ENCODE measurements around the gene CYP2W1. TPM values are rescaled to one million over a fixed set of nuclear protein-coding genes. Genes with fewer than 3 reads are reported as not detected.
"Not testable (repeated sequence)": the region's sequence is repeated elsewhere in the genome, so short reads cannot be mapped to it uniquely, and the experiment has no call there.

The CYP2W1 gene
- total and polyA plus RNA-seq, 10 donors = 0.05 to 1.2 (median 0.39) TPM; not detected in 2

GRCh38 chr7:959271-959670, 23.7 kb upstream of the CYP2W1 start:
- WGBS, 5 donors = 73 to 85% (median 80%) methylated on average over 20 of the region's 20 CpGs
- Histone ChIP-seq H3K27ac (no peak overlapping the region), H3K9me3 (no peaks in the 10 kb centered on the region), H3K4me3 (no peak overlapping the region), H3K27me3 (replicated peaks in 1 of 7) (peaks cover 0 to 66% (median 10%) of the 10 kb centered on the region in 7 donors), H3K4me1 (peaks cover 8 to 57% (median 35%) of the 10 kb centered on the region in 6 donors), H3K36me3 (no peaks in the 10 kb centered on the region)
- intact Hi-C loops (cut with DNase I; ENCODE audit: low total_unique reads) = loop anchor here (10.0 kb wide), 1 partner anchor 54 kb away; no protein-coding TSS in a partner anchor
- no peak for TF ChIP-seq CTCF (IDR thresholded peaks at IDR 0.05 in 8 of 11, conservative IDR thresholded peaks at IDR 0.05 in 3 of 11)
- TF ChIP-seq POLR2A (IDR thresholded peaks at IDR 0.05) = no peak
- TF ChIP-seq POLR2AphosphoS5 (IDR thresholded peaks at IDR 0.05) = no peak
- peak; percentile 67 for DNase-seq

GRCh38 chr7:959740-960139, 23.2 kb upstream of the CYP2W1 start:
- peaks cover 0 to 63% (median 9%) of the 10 kb centered on the region in 7 donors for H3K27me3 ChIP-seq (replicated peaks in 1 of 7)
- H3K9me3 ChIP-seq, DNase-seq, H3K36me3 ChIP-seq, H3K27ac ChIP-seq, H3K4me3 ChIP-seq: not testable (repeated sequence)
- 88 to 95% (median 94%) methylated on average over 10 of the region's 10 CpGs for WGBS, 5 donors
- peaks cover 12 to 60% (median 39%) of the 10 kb centered on the region in 6 donors for H3K4me1 ChIP-seq
- intact Hi-C loops (cut with DNase I; ENCODE audit: low total_unique reads) = loop anchor here (10.0 kb wide), 1 partner anchor 55 kb away; no protein-coding TSS in a partner anchor

- TF ChIP-seq CTCF (IDR thresholded peaks at IDR 0.05 in 8 of 11, conservative IDR thresholded peaks at IDR 0.05 in 3 of 11) (no peak), POLR2AphosphoS5 (IDR thresholded peaks at IDR 0.05) (no peak), POLR2A (IDR thresholded peaks at IDR 0.05) (no peak)
- Histone ChIP-seq H3K27me3 (replicated peaks in 1 of 7) (peaks cover 0 to 57% (median 4%) of the 10 kb centered on the region in 7 donors), H3K4me1 (peaks cover 17 to 60% (median 38%) of the 10 kb centered on the region in 6 donors), H3K27ac (no peak overlapping the region), H3K36me3 (no peaks in the 10 kb centered on the region), H3K4me3 (no peak overlapping the region), H3K9me3 (no peaks in the 10 kb centered on the region)
- WGBS, 5 donors = 77 to 85% (median 81%) methylated on average over 28 to 31 of the region's 31 CpGs
- intact Hi-C loops (cut with DNase I; ENCODE audit: low total_unique reads) = no loop called here
- DNase-seq = peak; percentile 67
These were observed 22.6 kb upstream of the CYP2W1 start for GRCh38 chr7:960269-960871.

GRCh38 chr7:960972-961371, 22.0 kb upstream of the CYP2W1 start:
- intact Hi-C loops (cut with DNase I; ENCODE audit: low total_unique reads) = not testable (repeated sequence)
- peak; percentile 28 for DNase-seq
- 55 to 68% (median 60%) methylated on average over 12 to 13 of the region's 13 CpGs for WGBS, 5 donors

GRCh38 chr7:961546-962400, 21.2 kb upstream of the CYP2W1 start:
- H3K27me3 ChIP-seq (replicated peaks in 1 of 7) = peaks cover 0 to 49% (median 4%) of the 10 kb centered on the region in 7 donors
- TF ChIP-seq POLR2A (IDR thresholded peaks at IDR 0.05) (no peak), CTCF (IDR thresholded peaks at IDR 0.05 in 8 of 11, conservative IDR thresholded peaks at IDR 0.05 in 3 of 11) (no peak), POLR2AphosphoS5 (IDR thresholded peaks at IDR 0.05) (peak in 1 of 3 donors; percentile 32)
- H3K4me1 ChIP-seq = peaks cover 17 to 66% (median 43%) of the 10 kb centered on the region in 6 donors
- H3K4me3 ChIP-seq = no peak overlapping the region
- DNase-seq = peak; percentile 58
- no peak overlapping the region for H3K27ac ChIP-seq
- H3K36me3 ChIP-seq = peaks cover 0 to 7% (median 5%) of the 10 kb centered on the region in 6 donors
- H3K9me3 ChIP-seq = no peaks in the 10 kb centered on the region
- intact Hi-C loops (cut with DNase I; ENCODE audit: low total_unique reads) = no loop called here
- 88 to 96% (median 91%) methylated on average over 37 of the region's 37 CpGs for WGBS, 5 donors

More at GRCh38 chr7:960972-961371, 22.0 kb upstream of the CYP2W1 start:
- H3K4me1 ChIP-seq = peaks cover 17 to 60% (median 41%) of the 10 kb centered on the region in 6 donors
- H3K4me3 ChIP-seq, H3K27ac ChIP-seq, H3K36me3 ChIP-seq, H3K9me3 ChIP-seq: not testable (repeated sequence)
- peaks cover 0 to 51% (median 4%) of the 10 kb centered on the region in 7 donors for H3K27me3 ChIP-seq (replicated peaks in 1 of 7)
